Brain microvascular endothelial cell (primary cell): ENCODE results near the gene ACOT4.

Experiments
- DNase-seq: peaks from one replicate; pipeline ENCODE4 v3.0.0-alpha.2; 2020
- H3K27ac ChIP-seq: fragments of 250-450 bp; sonication (Bioruptor Pico); 2 replicates; pipeline ENCODE4 v1.5.1; 2020; ENCODE audit warnings: mild to moderate bottlenecking, moderate library complexity
- H3K27me3 ChIP-seq: fragments of 250-450 bp; sonication (Bioruptor Pico); replicated peaks from 2 replicates; pipeline ENCODE4 v1.5.1; 2020; ENCODE audit warnings: mild to moderate bottlenecking
- H3K36me3 ChIP-seq: fragments of 250-450 bp; sonication (Bioruptor Pico); replicated peaks from 2 replicates; pipeline ENCODE4 v1.5.1; 2020; ENCODE audit warnings: mild to moderate bottlenecking
- H3K4me3 ChIP-seq: 2 replicates; pipeline ENCODE4 v1.5.1; 2011; ENCODE audit warnings: low read depth, mild to moderate bottlenecking, control low read depth, low read length, moderate library complexity
- CTCF ChIP-seq: IDR thresholded peaks from 2 replicates; pipeline ENCODE4 v1.5.1; 2011; ENCODE audit warnings: low read depth, mild to moderate bottlenecking, moderate library complexity, low read length, control low read depth, inconsistent platforms; ENCODE audit errors: missing control alignments
- in situ Hi-C: cut with HindIII; loops from 2 replicates; pipeline ENCODE4 v1.10.0; 2017; ENCODE audit warnings: low sequenced_read_pairs, low pct_ligation_motif_present

Gene ACOT4

DNA sequence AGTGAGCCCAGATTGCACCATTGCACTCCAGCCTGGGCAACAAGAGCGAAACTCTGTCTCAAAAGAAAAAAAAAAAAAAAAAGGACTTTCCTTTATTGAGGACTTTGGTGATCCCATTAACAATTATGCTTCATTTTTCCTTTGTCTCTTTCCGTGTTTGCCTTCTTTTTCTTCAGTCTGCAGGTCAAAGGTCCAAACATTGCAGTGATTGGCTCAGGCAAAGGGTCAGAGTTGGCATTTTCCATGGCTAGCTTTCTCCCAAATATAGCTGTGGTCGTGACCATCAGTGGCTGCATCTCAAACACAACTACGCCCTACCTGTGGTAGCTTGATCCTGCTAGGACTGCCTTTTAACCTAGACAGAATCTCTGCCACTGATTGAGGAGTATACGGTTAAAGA lies 46.2 kb downstream of the ACOT4 start:
- in situ Hi-C loops, result no loop called here
- Histone ChIP-seq H3K4me3 (no peak overlapping the region), H3K27ac (no peak overlapping the region), H3K27me3 (no peaks in the 10 kb centered on the region), H3K36me3 (no peaks in the 10 kb centered on the region)
- TF ChIP-seq CTCF, result no peak
- no peak for DNase-seq

DNA sequence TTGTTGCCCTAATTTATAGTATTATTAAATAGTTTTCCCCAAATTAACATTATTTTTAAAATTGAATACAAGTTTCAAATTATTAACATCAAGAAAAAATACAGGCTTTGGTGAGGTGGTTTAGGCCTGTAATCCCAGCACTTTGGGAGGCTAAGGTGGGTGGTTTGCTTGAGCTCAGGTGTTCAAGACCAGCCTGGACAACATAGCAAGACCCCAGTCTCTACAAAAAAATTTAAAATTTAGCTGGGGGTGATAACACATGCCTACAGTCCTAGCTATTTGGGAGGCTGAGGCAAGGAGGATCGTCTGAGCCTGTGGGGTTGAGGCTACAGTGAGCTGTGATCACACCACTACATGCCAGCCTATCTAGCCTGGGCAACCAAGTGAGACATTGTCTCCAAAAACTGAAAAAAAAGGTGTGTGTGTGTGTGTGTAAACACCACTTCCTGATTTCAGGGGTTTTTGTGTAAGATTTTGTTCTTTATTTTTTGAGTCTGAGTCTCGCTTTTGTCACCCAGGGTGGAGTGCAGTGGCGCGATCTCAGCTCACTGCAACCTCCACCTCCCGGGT lies 49.2 kb downstream of the ACOT4 start:
- in situ Hi-C loops, result no loop called here
- no peak for TF ChIP-seq CTCF
- Histone ChIP-seq H3K27ac (no peak overlapping the region), H3K27me3 (no peaks in the 10 kb centered on the region), H3K36me3 (no peaks in the 10 kb centered on the region), H3K4me3 (no peak overlapping the region)
- DNase-seq, result no peak

DNA sequence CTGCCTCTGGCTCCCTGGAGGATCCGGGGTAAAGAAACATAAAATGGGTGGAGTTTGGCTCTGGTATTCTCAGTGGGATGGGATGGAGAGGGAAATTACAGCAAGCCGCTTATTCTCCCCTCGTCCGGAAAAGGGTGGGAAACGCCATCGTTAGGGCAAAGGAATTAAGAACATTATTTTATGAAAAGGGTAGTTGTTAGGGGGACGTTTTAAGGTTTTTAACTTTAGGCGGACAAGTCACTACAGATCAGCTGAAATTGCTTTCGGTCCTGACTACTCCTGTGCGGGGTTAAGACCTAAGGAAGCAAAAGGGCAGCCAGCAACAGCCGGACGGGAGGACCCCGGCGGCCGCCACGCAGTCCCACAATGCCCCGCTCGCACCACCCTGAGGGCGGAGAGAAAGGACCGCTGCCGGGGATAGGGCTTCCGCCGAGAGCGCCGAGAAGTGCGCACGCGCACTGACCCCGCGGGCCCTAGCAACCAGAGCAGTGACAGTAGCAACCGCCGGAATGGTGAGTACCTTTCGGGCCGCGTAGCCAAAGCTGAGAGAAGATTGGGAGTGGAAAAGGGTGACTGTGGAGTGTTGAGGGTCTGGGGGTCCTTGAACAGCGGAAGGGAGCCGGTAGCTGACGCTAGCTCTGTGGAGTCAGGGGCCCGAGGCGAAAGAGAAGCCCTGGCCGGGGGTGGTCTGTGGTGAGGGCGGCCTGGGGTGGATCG lies 53.0 kb downstream of the ACOT4 start, which contains the start of gene DNAL1:
DNAL1 (plus strand) TSS at position 456 of the 717 bp plus-strand sequence; CDS start at position 510, 54 bp downstream.
- Histone ChIP-seq H3K36me3 (no peaks in the 10 kb centered on the region), H3K27me3 (no peaks in the 10 kb centered on the region), H3K27ac (peak within 1 kb of the TSS; percentile 87), H3K4me3 (peak within 1 kb of the TSS; percentile 95)
- DNase-seq, result peak; percentile 92
- in situ Hi-C loops, result no loop called here
- no peak for TF ChIP-seq CTCF

DNA sequence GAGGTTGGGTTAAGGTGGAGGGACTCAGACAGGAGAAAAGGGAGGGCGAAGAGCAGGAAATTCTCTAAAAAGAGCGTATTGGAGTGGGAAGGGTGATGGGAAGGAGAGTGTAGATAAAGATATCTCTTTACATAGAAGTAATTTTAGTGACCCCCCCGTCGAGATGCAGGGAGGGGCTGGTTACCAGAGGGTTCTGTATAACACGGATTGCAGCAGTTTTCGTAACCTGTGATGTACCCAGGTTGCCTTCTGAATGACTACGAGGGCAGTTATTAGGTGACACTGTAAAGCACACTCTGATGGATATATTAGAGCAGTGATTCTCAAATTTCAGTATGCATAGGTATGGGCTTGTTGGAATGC lies 53.6 kb downstream of the ACOT4 start:
- Histone ChIP-seq H3K36me3 (no peaks in the 10 kb centered on the region), H3K27me3 (no peaks in the 10 kb centered on the region), H3K4me3 (peak overlapping the region; percentile 95), H3K27ac (peak overlapping the region; percentile 87)
- in situ Hi-C loops, result no loop called here
- DNase-seq, result no peak
- no peak for TF ChIP-seq CTCF
